Parathyroid adenoma (tissue), 2 donors: ENCODE data around the gene PPP1R3G.

Source experiments
- H2AFZ ChIP-seq: fragments of 300-600 bp; sonication (generic); one replicate; pipeline ENCODE4 v1.7.0; 2017; ENCODE audit warnings: antibody characterized with exemption, mild to moderate bottlenecking
- H3K27ac ChIP-seq: fragments of 300-600 bp; sonication (generic); one replicate; pipeline ENCODE4 v1.7.0; 2017
- H3K27me3 ChIP-seq: fragments of 300-600 bp; sonication (generic); one replicate; pipeline ENCODE4 v1.7.0; 2017; ENCODE audit warnings: low read length; ENCODE audit not compliant: control insufficient read depth, insufficient read depth
- H3K36me3 ChIP-seq: fragments of 300-600 bp; sonication (generic); one replicate; pipeline ENCODE4 v1.7.0; 2017; ENCODE audit warnings: low read length; ENCODE audit not compliant: control insufficient read depth, insufficient read depth
- H3K4me1 ChIP-seq: fragments of 300-600 bp; sonication (generic); one replicate; pipeline ENCODE4 v1.7.0; 2017; ENCODE audit warnings: control low read depth
- H3K4me2 ChIP-seq: fragments of 300-600 bp; sonication (generic); one replicate; pipeline ENCODE4 v1.7.0; 2017; ENCODE audit warnings: low read length
- H3K4me3 ChIP-seq: fragments of 300-600 bp; sonication (generic); one replicate; pipeline ENCODE4 v1.7.0; 2017; ENCODE audit warnings: low read depth, low read length
- H3K79me2 ChIP-seq: fragments of 300-600 bp; sonication (generic); one replicate; pipeline ENCODE4 v1.7.0; 2017; ENCODE audit warnings: control low read depth
- H3K9ac ChIP-seq: fragments of 300-600 bp; sonication (generic); one replicate; pipeline ENCODE4 v1.7.0; 2017; ENCODE audit warnings: mild to moderate bottlenecking
- H3K9me3 ChIP-seq: fragments of 300-600 bp; sonication (generic); one replicate; pipeline ENCODE4 v1.7.0; 2017; ENCODE audit warnings: low read length; ENCODE audit not compliant: control insufficient read depth
- CTCF ChIP-seq: fragments of 300-600 bp; sonication (generic); IDR thresholded peaks from one replicate; pipeline ENCODE4 v1.7.0; 2017; ENCODE audit warnings: antibody characterized with exemption, mild to moderate bottlenecking
- donor health status: primary hyperparathyroidism.

The PPP1R3G gene

GRCh38 chr6:5045416-5045815, 39.7 kb upstream of the PPP1R3G start:
- Histone ChIP-seq H3K27ac (no peak overlapping the region), H3K27me3 (no peaks in the 10 kb centered on the region), H3K9ac (no peak overlapping the region), H3K4me2 (no peak overlapping the region), H3K36me3 (no peaks in the 10 kb centered on the region), H3K79me2 (no peaks in the 10 kb centered on the region), H3K9me3 (no peaks in the 10 kb centered on the region), H2AFZ (no peak overlapping the region), H3K4me1 (no peaks in the 10 kb centered on the region), H3K4me3 (no peak overlapping the region)
- no peak for TF ChIP-seq CTCF

- Histone ChIP-seq H3K9me3 (peaks cover 4% of the 10 kb centered on the region), H3K79me2 (no peaks in the 10 kb centered on the region), H3K27me3 (no peaks in the 10 kb centered on the region), H3K36me3 (no peaks in the 10 kb centered on the region), H3K4me2 (no peak overlapping the region), H3K27ac (no peak overlapping the region), H3K9ac (no peak overlapping the region), H2AFZ (no peak overlapping the region), H3K4me3 (no peak overlapping the region), H3K4me1 (no peaks in the 10 kb centered on the region)
- TF ChIP-seq CTCF, result no peak
Observed at GRCh38 chr6:5046430-5046829, 38.7 kb upstream of the PPP1R3G start.

GRCh38 chr6:5050009-5050408, 35.1 kb upstream of the PPP1R3G start:
- Histone ChIP-seq H3K79me2 (no peaks in the 10 kb centered on the region), H2AFZ (no peak overlapping the region), H3K4me2 (no peak overlapping the region), H3K4me3 (no peak overlapping the region), H3K36me3 (no peaks in the 10 kb centered on the region), H3K9ac (no peak overlapping the region), H3K4me1 (no peaks in the 10 kb centered on the region), H3K27ac (no peak overlapping the region), H3K27me3 (no peaks in the 10 kb centered on the region), H3K9me3 (peaks cover 4% of the 10 kb centered on the region)
- TF ChIP-seq CTCF, result no peak

GRCh38 chr6:5051394-5051793, 33.7 kb upstream of the PPP1R3G start:
- no peak overlapping the region for H3K27ac ChIP-seq
- H3K79me2 ChIP-seq, result no peaks in the 10 kb centered on the region
- no peak for TF ChIP-seq CTCF
- H3K4me2 ChIP-seq, result no peak overlapping the region
- no peak overlapping the region for H2AFZ ChIP-seq
- H3K4me1 ChIP-seq, result no peaks in the 10 kb centered on the region
- no peaks in the 10 kb centered on the region for H3K36me3 ChIP-seq
- no peaks in the 10 kb centered on the region for H3K27me3 ChIP-seq
- H3K9ac ChIP-seq, result no peak overlapping the region
- H3K9me3 ChIP-seq, result peaks cover 4% of the 10 kb centered on the region
- H3K4me3 ChIP-seq, result no peak overlapping the region

GRCh38 chr6:5053038-5053437, 32.1 kb upstream of the PPP1R3G start:
- H3K4me3 ChIP-seq, result no peak overlapping the region
- H3K9ac ChIP-seq, result no peak overlapping the region
- H3K9me3 ChIP-seq, result peaks cover 4% of the 10 kb centered on the region
- no peak overlapping the region for H3K27ac ChIP-seq
- H3K79me2 ChIP-seq, result no peaks in the 10 kb centered on the region
- H3K4me2 ChIP-seq, result no peak overlapping the region
- H3K36me3 ChIP-seq, result no peaks in the 10 kb centered on the region
- TF ChIP-seq CTCF, result no peak
- H3K4me1 ChIP-seq, result no peaks in the 10 kb centered on the region
- no peak overlapping the region for H2AFZ ChIP-seq
- H3K27me3 ChIP-seq, result no peaks in the 10 kb centered on the region
